Measurements from ENCODE around the gene AQP6. TPM values are rescaled to one million over a fixed set of nuclear protein-coding genes. Genes with fewer than 3 reads are reported as not detected.

AQP6 gene
- total and polyA plus RNA-seq, 10 of the 15 experiments (the other 5 are each of a cell fraction or from before 2014, with no cell fraction given) = not detected

- RAD21 ChIA-PET (ENCODE audit: unreplicated experiment) = interaction anchor here (1.6 kb wide), 1 partner anchor 79 kb away, joined by 4 read pairs; no protein-coding TSS in a partner anchor
- H4K20me1 ChIP-seq (ENCODE audit: control insufficient read depth, insufficient read depth) = no peaks in the 10 kb centered on the region
- TF ChIP-seq TARDBP (IDR thresholded peaks at IDR 0.05; ENCODE audit: borderline replicate concordance) (no peak), REST (IDR thresholded peaks at IDR 0.05; ENCODE audit: low read depth, low read length) (no peak), IKZF2 (IDR thresholded peaks at IDR 0.05) (no peak), GATAD2B (conservative IDR thresholded peaks at IDR 0.05; ENCODE audit: low read depth) (no peak), ESRRA (IDR thresholded peaks at IDR 0.05; ENCODE audit: low read length) (no peak), SMC3 (IDR thresholded peaks at IDR 0.05; ENCODE audit: borderline replicate concordance, low read length) (no peak), SKIL (IDR thresholded peaks at IDR 0.05; ENCODE audit: low read depth, poor library complexity, severe bottlenecking) (no peak), POLR2AphosphoS5 (IDR thresholded peaks at IDR 0.05; ENCODE audit: low read length) (no peak), NBN (IDR thresholded peaks at IDR 0.05) (no peak), ZNF592 (IDR thresholded peaks at IDR 0.05) (no peak), CHD1 (IDR thresholded peaks at IDR 0.05; ENCODE audit: low read depth, low read length) (no peak), BCLAF1 (IDR thresholded peaks at IDR 0.05) (no peak)
Observed at GRCh38 chr12:49946086-49946485, 26.7 kb upstream of the AQP6 start.

More at GRCh38 chr12:49946086-49946485, 26.7 kb upstream of the AQP6 start:
- in situ Hi-C loops (cut with MboI) (no loop called here), intact Hi-C loops (cut with micrococcal nuclease; ENCODE audit: unreplicated experiment) (no loop called here)
- Histone ChIP-seq H3K4me3 (no peak overlapping the region), H3K9ac (ENCODE audit: control insufficient read depth, insufficient read depth, low read length) (no peak overlapping the region), H3K4me1 (ENCODE audit: control insufficient read depth, insufficient read depth, low read length) (no peaks in the 10 kb centered on the region), H3K27me3 (replicated peaks in 1 of 2; ENCODE audit: control insufficient read depth in 2 of 2, insufficient read depth in 2 of 2, low read length in 1 of 2) (no peaks in the 10 kb centered on the region; a peak in 1 of 4 replicates), H3K4me2 (ENCODE audit: control insufficient read depth, insufficient read depth) (no peak overlapping the region), H3K36me3 (ENCODE audit: control insufficient read depth in 2 of 2, insufficient read depth in 2 of 2, low read length in 1 of 2) (no peaks in the 10 kb centered on the region), H3K79me2 (ENCODE audit: control insufficient read depth, insufficient read depth, low read length) (no peaks in the 10 kb centered on the region), H3K9me3 (replicated peaks; ENCODE audit: control insufficient read depth, insufficient read depth, low read length) (no peaks in the 10 kb centered on the region), H3K27ac (ENCODE audit: control insufficient read depth, insufficient read depth) (no peak overlapping the region), H2AFZ (ENCODE audit: control insufficient read depth, low read depth, low read length) (no peak overlapping the region)
- DNase-seq (ENCODE audit: low read depth, low spot score) = no peak
- no TSS peak for BruUV-seq (replicated peaks)
- CTCF ChIA-PET = interaction anchor here (0.7 to 2.8 kb wide), 50 partner anchors 7 to 749 kb away, joined by 3 to 35 read pairs (median 4); partner anchors contain the start of genes BCDIN3D, RACGAP1, SMARCD1 and TMBIM6
- SMC1A ChIA-PET (ENCODE audit: uncharacterized antibody, unreplicated experiment) = interaction anchor here (0.8 to 2.0 kb wide), 8 partner anchors 13 to 135 kb away, joined by 3 to 8 read pairs (median 4); no protein-coding TSS in a partner anchor
- FAIRE-seq = peak; percentile 31
- 82% methylated on average over 9 of the region's 9 CpGs for whole genome bisulfite sequencing (ENCODE audit: insufficient coverage, insufficient replicate concordance, low lambda C conversion rate, missing lambda C conversion rate)
- POLR2A ChIA-PET = interaction anchor here (0.7 kb wide), 1 partner anchor 164 kb away, joined by 3 read pairs; no protein-coding TSS in a partner anchor
- ATAC-seq = no peak
